HT-29 (cell line): Measurements from ENCODE around the gene PACSIN2. TPM values are rescaled to one million over a fixed set of nuclear protein-coding genes. Genes with fewer than 3 reads are reported as not detected.

Experiments
- DNase-seq: peaks from one replicate; pipeline ENCODE4 v3.0.0-alpha.2; 2015; ENCODE audit warnings: low spot score
- total RNA-seq: library from RNA; depleted of rRNA; stranded (reverse); fragments of >200 nt; shearing (Covaris generic); gene quantifications from 2 replicates; pipeline ENCODE4 v1.2.3, GENCODE V29; 2014

PACSIN2 gene
- total RNA-seq, 1 experiment from 2014 or later: 44.8 TPM

DNA sequence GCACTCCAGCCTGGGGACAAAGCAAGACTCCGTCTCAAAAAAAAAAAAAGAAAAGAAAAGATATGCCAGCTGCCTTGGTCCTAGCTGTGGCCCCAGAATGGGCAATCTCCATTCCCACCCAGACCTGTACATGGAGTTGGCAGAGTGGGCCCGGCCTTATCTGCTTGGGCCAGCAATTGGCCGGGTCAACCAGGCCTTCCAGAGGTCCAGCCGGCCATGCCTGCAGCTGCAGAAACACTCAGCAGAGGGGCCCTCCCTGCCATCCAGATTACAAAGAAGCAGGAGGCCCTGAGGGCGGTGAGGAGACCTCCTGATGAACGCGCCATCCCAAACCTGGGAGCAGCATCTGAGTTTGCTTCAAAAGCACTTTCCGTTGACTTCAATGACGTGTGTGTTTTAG is 131.0 kb downstream of the PACSIN2 start:
- DNase-seq: no peak

DNA sequence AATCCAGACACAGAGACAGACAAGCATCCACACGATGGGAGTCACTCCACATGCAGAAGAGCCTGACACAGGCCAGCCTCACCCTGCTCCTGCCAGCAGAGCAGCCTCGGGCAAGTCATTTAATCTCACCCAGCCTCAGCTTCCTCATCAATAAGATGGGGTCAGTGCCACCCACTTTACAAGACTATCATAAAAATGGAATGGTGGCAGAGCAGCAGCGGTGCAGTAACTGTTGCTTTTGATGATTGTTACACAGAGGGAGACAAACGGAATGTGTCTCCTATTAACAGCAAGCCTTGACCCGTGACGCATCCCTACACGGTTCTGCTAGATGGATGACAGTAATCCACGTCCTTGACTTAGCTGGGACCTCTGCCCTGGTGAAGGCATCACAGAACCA is 131.8 kb downstream of the PACSIN2 start:
- DNase-seq: no peak

DNA sequence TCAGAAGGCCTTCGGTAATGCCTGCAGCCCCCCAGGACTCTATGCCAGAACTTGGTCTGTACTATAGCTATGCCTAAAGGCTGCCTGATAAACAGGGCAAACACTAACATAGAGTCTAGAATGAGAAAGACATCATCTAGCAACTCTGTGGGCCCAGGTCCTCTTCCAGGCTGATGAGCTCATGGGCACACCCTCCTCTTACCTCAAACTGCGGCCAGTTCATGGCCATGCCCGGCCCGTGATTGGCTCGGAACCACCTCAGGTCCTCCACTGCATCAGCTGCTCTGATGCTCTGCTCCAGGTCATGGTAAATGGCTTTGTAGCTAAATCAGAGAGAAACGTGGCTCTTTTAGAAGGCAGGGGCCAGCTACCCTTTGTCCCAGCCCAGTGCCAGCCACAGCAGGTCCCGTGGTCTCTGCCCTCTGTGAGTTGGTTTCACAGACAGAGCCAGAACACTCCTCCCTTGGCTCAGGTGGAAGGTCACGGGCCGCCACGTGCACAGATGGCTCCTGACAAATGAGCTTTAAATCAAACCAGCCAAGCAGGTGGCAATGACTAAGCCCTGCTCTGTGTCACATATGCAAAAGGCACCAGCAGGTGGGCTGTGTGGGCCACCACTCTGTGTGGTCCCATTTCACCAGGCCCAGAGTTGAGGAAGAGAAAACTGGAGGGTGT is 132.8 kb downstream of the PACSIN2 start:
- no peak for DNase-seq

DNA sequence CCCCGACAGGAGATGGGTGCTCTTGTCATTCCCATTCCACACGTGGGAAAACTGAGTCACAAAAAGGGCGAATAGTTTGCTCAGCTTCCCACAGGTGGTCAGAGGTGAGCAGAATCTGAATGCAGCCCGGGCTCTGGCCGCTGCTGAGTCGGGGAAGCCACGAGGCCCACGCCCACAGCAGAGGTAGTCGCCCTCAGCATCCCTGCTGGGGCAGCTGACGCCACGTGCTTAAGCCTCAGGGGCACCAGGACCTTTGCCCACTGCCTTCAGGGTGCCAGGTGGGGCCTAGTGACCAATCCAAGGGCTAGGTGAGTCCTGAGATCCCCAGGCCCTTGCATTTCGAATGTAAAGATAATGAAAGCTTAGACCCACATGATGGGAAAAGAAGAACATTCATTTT is 133.7 kb downstream of the PACSIN2 start:
- DNase-seq: no peak

DNA sequence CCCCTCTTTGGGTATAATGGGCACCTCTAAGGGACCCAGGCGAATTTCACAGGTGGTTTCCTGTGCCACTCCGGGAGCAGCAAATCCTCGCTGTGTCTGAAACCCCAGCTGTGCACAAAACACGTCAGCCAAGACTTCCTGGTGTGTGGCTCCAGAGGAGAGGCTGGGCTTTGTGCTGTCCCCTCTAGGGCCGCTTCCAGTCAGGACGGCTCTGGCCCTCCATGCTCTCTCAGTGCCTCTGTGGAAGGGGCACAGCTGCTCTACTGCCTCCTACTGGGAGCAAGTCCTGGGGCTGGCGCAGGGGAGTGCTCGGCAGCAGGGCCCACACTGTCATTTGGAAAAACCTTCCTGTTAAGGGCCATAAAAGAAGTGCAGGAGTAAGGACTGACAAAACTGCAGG is 134.1 kb downstream of the PACSIN2 start:
- DNase-seq: no peak

DNA sequence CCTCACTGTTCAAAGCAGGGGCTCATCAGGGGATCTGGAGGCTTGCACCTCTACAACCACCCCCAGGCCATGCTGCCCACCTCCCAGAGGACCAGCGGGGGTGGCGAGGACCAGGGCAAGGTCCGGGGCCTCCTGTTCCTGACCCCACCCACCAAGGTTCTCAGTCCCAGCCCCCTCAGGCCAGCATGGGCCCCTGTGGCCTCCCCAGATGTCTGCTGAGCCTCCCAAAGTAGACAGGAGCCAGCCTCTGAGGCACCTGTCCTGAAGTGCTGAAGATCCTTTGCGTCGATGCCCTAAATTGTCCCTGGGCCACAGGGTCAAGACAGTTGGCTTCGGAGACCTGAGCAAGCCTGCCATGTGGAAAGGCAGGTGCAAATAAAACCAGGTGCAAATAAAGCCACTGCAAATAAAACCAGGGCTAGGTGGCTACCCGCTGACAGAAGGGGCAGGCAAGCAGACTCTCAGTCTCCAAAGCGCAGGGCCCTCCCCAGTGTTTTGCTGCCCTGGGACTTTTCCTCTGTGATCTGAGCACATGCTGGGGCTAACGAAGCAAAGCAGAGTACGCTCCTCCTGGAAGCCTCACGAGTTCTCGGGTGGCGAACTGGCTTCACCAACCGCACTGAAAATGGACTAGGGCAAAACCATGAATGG is 135.5 kb downstream of the PACSIN2 start:
- no peak for DNase-seq

DNA sequence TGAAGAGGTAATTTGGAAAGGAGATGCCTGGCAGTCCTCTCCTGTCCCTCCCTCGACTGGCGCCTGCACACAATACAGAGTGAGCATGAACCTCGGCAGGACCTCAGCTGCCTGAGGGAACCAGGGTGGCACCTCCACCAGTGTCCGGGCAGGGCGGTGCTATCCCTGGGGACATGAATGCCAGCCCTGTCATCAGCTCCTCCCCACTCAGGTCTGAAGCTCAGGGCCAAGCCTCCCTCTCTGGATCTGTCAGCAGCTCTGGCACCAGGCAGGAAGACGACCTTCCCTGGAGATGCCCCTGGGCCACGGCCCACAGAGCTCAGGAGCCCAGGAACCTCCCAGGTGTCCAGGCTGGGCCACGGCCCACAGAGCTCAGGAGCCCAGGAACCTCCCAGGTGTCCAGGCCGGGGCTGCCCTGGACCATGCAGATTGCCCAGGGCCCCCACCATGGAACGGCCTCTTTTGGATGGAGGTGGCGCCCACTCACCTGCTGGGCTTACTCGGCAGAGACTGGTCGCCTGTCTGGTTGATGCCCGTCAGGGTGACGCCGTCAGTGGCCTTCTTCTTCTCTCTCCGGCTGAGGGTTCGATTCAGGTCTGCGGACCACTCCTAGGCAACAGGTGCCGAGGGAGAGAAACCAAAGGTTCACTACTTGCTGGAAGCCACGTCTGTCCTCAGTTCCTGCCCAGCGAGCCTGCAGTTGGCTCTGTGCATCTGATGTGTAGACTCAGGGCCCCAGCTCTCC is 136.2 kb downstream of the PACSIN2 start:
- no peak for DNase-seq

DNA sequence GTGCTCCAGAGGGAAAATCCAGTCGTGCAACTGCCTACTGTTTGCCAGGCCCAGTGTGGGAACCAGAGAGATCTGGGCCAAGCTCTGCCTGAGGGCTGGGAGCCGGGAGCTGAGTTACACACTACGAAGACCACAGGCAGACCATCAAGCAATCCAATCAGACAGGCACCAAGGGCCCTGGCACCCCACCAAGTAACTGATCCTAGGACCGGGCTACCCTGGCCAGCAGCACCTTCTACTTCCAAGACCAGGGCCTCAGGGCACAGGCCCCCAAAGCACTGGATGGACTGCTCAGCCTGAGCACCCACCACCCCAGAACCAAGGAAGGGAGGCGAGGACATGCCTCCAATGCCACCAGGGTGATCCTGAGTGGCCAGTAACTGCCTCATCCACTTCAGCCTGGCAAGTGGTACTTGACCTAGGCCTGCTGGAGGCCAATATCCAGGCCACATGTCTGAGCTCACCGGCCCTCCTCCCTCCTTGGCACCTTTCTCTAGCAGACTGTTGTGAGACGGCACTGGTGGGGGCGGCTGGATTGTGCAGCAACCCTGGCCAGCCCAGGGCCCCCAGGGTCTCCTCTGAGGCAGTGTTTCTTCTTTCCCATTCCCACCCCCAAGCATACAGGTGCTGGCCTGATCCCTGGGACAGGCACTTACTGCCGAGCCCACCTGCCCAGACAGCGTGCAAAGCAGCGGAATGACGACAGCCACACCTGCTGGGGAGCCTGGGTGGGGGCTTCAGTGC is 137.2 kb downstream of the PACSIN2 start:
- DNase-seq: no peak

DNA sequence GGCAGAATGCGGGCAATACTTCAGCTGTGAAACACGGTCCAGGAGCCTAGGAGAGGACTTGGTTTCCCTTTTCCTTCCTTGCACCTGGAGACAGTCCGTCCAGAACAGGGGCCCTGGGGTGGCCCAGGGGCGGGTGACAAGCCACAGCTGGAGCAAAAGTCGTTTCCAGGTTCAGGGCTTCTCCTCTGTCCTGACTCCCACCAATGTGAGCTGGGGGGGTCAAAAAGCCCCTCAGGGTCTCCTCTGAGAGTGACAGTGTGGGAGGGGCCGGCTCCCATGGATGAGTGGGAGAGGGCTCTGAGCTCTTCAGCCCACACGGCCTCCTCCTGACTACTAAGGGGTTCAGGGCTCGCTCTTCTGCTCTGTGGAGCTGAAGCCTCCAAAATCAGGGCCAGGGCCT is 137.8 kb downstream of the PACSIN2 start:
- no peak for DNase-seq

DNA sequence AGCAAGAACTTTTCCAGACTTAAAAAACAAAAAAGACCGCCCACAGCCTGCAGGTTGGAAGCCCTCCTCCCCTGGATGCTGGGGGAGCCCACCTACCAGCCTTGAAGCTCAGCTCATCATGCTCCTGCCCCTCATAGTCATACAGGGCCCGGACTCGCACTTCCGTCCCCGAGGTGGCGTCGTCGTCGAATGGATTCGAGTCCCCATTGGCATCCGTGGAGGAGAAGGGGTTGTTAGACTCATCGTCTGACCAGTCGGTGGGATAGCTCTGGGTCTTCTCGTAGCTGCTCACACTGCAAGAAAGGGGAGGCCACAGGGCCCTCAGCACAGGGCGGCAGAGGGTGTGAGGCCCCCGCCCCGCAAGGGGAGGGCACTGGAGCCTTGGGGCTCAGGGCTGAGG is 138.9 kb downstream of the PACSIN2 start:
- DNase-seq: no peak

DNA sequence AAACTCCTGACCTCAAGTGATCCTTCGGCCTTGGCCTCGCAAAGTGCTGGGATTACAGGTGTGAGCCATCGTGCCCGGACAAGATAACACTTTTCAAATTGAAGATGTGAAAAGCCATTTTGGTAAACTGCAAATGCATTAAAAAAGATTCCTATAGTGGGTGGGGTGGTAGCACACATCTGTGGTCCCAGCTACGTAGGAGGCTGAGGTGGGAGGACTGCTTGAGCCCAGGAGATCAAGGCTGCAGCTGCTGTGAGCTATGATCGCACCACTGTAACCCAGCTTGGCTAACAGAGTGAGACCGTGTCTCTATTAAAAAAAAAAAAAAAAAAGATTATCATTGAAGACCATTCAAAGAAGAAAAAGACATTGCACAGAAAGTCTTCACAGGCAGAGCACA is 140.9 kb downstream of the PACSIN2 start:
- DNase-seq: no peak

DNA sequence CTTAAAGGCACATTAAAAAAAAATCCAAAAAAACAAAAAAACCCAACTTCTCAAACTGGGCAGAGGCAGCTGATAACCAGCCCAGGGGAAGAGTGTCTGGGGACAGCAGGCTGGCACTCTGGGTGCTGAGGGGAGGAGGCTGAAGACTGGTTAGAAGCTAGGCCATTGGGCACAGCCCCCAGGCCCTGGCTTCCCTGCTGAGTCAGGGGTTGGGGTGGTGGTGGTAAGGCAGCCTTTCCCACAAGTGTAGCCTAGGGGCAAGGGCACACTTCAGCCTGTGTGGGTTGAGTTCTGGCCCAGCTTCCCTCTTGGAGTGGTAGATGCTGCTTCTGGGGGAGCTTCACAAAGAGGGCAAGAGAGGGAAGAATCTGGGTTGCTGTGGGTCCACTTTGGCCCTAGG is 141.6 kb downstream of the PACSIN2 start:
- DNase-seq: no peak

DNA sequence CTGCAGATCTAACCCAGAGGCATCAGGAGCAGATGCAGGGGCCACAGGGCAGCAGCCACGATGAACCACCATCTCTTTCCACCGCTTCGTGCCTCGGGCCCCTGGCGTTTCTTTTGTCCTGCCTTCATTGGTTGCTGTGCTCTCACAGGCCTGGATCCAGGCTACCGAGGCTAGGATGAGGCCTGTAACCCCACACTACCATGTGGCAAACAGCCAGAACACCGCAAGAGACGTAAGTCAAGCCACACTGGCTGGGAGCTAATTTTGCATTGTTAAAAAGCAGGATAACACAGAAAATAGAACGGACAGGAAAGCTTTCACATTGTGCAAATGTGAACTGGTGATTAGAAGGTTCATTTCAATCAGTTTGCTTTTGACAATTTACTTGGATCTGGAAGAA is 142.1 kb downstream of the PACSIN2 start:
- DNase-seq: no peak

DNA sequence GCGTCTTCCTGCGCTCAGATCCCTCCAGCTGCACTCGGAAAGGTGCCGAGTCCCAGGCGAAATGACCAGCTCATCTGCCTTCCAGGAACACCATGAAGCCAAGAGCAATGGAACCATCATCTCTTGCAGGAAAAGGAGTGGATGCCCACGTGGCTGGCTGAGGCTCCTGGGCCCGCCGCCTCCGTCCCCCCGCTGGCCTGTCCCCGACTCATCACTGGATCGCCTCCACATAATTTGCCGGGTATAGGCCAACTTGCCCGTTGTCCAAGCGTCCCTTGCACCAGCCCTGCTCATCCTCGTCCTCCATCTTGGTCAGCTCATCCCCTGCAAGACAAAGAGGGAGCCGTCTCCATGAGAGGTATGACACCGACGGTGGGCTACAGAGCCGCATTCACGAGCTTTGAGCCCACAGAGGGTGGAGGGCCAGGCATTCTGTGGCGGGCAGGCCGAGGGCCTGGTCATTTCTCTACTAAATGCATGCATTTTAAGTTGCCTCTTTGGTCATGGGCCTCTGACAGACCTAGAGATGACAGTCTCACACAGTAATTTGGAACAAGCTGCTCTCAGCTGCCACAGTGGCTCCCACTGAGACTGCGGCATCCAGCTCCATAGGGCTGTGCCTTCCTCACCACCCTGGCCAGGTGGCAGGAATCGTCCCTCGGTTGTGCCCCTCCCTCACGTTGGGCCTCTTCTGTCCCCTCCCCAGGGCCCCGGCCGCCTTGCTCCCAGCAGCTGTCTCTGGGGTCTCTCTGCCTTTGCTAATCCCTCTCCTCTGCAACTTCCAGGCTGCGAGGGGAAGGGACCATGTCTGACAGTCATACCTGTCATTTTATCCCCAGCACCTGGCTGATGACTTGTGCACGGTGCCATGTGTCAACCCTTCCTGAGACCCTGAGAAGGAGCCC is 143.6 kb downstream of the PACSIN2 start:
- DNase-seq: no peak

DNA sequence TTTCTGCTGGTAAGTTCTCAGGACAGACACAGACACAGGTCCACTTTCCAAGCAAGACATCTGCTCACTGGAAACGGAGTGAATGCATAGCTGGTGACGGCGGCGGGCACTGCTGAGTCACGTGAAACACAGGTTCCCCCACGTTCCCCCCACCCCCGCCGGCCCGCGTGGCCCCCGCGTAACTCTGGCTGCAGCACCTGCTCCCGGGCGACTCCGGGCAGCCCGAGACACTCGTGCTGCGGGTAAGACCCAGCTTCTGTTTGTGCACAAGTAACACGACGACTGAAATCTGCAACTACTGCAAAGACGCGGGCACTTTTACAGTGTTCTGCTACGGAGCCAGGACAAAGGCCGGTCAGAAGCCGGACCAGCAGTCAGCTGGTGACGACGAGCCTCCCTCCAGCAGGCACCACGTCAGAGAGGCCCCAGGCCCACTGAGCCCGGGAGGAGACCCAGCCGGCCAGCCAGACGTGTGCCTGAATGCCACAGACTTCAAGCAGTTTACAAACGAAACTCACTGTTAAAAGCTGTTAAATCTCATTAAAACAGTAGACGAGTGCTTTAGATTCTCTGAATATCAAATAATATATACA is 145.0 kb downstream of the PACSIN2 start:
- no peak for DNase-seq

DNA sequence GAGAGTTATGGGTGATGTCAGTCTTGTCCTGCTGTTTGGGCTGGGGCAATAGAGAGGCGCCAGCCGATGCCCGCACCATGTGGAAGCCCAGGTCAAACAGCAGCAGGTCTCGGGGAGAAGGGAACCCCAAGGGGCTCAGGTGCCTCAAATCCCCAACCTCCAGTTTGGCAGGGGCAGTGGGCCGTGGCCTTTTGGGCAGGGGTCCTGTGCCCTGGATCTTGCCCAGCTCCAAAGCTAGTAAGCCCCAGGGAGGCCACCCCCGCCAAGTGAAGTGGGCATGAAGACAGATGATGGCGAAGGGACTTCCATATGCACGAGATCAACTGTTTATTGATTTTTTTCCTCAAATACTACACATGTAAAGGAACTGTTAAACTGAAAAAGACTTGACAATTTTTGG is 145.5 kb downstream of the PACSIN2 start:
- no peak for DNase-seq

DNA sequence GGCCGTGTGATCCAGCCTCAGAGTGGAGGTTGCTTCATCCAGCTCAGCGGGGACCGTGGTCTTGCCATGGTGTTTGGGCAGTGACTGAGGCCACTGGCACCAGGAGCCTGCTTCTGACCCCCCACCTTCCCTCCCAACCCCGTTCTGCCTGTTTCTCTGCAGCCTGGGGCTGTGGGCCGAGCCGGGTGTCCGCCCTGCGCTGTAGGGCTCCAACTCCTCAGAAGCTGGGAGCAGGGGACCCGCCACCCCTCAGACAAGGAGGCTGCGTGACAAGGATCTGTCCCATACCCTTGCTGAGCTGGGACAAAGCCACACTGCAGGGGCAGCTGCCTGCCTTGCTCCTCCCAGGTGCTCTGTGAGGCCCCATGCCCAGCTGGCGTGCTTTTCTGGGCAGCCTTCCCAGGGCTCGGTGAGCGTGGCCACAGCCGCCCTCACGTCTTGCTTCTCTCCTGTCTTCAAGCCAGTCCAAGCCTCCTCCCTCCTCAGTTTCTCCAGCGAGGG is 146.1 kb downstream of the PACSIN2 start:
- no peak for DNase-seq

DNA sequence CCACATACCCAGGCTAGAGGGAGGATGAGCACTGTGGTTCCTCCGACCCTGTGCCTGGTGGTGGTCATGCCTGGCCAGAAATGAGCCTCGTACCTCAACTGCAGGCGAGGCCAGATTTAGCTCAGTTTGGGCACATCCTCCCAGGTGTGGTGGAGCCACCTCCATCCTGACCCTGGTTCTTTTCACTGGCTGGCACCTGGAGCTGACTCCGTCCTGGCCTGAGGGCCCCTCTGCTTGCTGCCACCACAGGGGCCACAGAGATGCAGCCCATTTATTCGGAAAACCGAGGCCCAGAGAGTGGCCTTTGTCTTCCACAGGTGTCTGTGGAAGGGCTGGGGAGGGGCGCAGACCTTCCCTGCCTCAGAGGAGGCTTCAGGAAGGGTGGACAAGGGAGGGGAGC is 148.8 kb downstream of the PACSIN2 start:
- DNase-seq: no peak

DNA sequence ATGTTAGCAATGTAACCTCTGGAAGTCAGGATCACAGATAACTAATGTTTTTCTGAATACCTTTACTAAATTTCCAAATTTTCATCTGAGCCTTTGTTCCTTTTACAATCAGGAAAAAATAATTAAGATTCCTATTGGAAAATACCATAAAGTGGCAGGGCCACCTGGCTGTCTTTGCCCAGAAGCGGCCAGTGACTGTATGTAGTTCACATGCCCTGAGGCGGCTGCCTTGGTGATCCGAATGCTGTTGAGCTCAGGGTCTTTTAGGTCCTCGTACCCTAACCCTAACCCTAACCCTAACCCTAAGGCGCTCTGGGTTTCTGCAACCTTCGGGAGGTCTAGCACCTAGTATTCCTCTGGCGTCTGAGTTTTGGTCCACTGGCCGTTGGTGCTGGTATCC is 149.4 kb downstream of the PACSIN2 start:
- no peak for DNase-seq

DNA sequence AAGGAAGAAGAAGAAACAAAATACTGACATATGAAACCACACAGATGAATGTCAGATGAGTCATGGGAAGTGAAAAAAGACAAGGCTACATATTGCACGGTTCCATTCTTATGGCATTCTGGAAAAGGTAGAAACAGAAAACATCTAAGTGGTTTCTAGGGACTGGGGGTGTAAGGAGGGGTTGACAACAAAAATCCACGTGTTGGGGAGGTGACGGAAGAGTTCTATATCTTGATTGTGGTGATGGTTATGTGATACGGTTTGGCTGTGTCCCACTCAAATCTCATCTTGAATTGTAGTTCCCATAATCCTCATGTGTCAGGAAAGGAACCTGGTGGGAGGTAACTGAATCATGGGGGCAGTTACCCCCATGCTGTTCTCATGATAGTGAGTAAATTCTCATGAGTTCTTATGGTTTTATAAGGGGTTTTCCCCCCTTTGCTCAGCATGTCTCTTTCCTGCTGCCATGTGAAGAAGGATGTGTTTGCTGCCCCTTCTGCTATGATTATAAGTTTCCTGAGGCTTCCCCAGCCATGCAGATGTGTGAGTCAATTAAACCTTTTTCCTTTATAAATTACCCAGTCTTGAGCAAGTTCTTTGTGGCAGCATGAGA is 151.5 kb downstream of the PACSIN2 start:
- peak; percentile 13 for DNase-seq
